ENCODE measurements around the gene ISL2.
"Not testable (repeated sequence)": the region's sequence is repeated elsewhere in the genome, so short reads cannot be mapped to it uniquely, and the experiment has no call there.

The ISL2 gene

DNA sequence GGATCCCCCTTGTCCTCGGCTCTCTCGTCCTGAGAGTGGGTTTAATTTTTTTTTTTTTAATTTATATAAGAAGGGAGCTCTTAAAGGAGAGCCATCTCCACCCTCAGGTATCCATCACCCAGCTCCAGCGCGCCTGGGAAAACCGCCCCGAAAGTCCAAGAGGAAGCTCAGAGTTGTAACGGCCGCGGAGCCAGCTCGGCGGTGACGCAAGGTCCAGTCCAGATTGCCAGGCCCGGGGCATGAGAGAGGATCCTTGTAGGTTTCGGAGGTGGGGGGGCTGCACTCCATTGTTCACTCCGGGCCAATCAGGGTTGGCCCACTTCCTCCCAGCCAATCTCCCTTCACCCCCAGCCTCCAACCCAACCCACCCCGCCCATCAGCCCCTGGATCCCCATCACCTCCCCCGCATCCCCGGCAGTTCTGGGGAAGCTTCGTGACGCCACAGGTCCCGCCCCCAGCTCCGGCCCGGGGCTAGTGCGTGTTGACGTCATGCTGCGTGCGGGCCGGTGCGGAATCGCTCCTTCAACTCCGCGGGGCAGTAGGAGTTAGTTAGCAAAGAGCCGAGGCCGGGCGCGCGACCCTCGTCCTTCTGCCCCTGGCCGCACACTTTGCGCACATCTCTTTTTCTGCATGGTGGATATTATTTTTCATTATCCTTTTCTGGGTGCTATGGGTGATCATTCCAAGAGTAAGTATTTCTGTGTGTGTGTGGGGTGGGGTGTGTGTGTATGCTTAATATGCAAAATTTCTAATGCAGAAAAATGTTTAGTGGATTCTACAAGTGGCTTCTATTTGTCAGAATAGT, at the start of gene ISL2:
ISL2 (plus strand) TSS at position 520 of the 805 bp plus-strand sequence; CDS start at position 631, 111 bp downstream.
- no peak for FAIRE-seq

- FAIRE-seq, result no peak
Measured at GRCh38 chr15:76289582-76289981, 47.0 kb upstream of the ISL2 start.

DNA sequence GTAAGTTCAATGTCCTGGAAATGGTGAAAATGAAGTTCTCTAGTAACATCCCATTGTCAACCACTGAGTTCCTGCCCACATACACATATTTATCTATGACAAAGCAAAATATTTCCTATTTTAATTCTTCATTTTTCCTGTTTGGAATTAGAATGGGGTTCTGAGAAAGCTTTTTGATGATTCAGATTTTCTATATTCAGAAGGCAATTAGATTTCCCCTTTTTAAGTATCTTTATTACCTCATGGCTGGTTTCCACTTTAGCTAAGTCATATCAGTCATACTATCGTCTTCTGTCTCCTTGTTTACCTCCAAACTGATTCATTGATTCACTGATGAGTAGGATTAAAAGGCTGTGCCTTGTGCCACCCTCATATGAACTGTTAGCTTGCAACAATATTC, 43.2 kb upstream of the ISL2 start:
- FAIRE-seq, result no peak

DNA sequence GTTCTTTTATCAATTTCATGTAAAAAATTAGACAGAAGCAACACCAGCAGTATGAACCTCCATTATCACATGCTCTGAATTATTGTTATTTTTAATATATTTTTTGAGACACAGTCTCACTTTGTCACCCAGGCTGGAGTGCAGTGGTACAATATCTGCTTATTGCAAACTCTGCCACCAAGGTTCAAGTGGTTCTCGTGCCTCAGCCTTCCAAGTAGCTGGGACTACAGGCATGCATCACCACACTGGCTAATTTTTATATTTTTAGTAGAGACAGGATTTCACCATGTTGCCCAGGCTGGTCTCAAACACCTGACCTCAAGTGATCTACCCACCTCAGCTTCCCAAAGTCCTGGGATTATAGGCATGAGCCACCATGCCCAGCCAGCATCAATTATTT, 42.1 kb upstream of the ISL2 start:
- not testable (repeated sequence) for FAIRE-seq

- no peak for FAIRE-seq
Measured at GRCh38 chr15:76296849-76297248, 39.7 kb upstream of the ISL2 start.

GRCh38 chr15:76297951-76298350, 38.6 kb upstream of the ISL2 start:
- FAIRE-seq, result not testable (repeated sequence)

DNA sequence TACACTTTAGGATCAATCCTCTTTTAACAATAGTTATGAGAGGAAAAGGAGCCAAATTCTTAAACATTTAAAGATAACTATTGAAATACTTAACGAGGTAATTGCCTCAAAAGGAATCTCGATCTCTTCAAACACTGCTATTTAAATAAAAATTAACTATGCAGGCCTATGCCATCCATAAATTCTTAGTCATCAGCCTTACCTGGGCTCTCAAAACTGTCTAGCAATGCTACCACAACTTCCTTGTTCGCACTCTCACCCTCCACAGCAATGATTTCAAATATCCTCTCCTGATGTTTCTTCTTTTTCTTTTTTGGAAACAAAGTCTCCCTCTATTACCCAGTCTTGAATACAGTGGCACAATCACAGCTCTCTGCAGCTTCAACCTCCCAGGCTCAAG, 37.6 kb upstream of the ISL2 start:
- FAIRE-seq, result no peak

DNA sequence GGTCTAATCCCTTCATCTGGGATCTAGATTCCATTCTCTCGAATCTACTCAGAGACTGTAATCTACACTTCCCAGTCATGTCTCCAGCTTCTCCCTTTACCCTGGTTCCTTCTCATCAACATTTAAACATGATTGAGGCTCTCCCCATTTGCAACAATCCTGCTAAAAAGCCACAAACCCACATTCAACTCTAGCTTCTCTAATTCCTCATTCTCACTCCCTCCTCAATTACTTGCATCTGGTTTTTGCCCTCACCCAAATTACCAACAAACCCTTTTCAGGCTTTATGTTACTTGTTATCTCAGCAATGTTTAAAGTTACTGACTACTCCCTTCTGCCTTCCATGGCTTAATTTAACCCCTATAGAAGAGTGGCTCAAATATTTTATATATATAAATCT, 36.8 kb upstream of the ISL2 start:
- no peak for FAIRE-seq

DNA sequence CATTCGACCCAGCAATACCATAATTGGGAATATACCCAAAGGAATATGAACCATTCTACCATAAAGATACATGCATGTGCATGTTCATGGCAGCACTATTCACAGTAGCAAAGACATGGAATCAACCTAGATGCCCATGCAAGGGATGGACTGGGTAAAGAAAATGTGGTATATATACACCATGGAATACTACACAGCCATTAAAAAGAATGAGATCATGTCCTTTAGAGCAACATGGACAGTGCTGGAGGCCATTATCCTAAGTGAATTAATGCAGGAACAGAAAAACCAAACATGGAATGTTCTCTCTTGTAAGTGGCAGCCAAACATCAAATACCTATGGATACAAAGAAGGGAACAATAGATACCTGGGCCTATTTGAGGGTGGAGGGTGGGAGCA, 32.7 kb upstream of the ISL2 start:
- FAIRE-seq, result no peak

- no peak for FAIRE-seq
Measured at GRCh38 chr15:76309601-76310330, 26.8 kb upstream of the ISL2 start.

DNA sequence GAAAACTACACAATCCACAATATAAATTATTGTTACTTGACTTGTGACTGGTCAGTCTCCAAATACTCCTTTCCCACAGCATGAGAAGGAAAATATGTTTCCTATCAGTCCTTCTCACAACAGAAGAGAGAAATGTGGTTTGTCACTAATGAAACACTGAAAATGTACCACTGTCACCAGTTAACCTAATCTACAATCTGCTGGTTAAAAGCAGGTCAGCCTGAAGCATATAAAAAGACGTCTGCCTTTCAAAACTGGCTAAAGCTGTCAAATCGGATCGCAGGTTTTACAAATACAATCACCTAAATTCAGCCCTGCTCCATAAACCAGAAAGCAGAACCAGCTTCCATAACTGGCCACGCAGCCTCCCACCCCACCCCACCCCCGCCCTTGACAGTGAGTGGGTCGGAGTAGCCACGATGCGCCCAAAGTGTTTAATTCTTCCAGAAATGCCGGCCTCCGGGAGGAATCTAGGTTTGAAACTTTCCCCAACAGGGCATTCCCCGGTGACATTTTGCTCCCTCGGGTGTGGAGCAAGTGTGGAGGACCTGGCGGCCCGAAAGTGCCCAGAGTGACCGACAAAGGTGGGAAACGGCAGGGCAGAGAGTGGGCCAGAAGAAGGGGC, 26.0 kb upstream of the ISL2 start:
- FAIRE-seq, result no peak

GRCh38 chr15:76311100-76311953, 25.2 kb upstream of the ISL2 start, which contains the start of gene ETFA:
ETFA (minus strand) TSS chr15:76311469; CDS start chr15:76311388, 81 bp downstream.
- no peak for FAIRE-seq

GRCh38 chr15:76312540-76313174, 23.9 kb upstream of the ISL2 start:
- no peak for FAIRE-seq

GRCh38 chr15:76313175-76313567, 23.4 kb upstream of the ISL2 start:
- FAIRE-seq, result not testable (repeated sequence)

DNA sequence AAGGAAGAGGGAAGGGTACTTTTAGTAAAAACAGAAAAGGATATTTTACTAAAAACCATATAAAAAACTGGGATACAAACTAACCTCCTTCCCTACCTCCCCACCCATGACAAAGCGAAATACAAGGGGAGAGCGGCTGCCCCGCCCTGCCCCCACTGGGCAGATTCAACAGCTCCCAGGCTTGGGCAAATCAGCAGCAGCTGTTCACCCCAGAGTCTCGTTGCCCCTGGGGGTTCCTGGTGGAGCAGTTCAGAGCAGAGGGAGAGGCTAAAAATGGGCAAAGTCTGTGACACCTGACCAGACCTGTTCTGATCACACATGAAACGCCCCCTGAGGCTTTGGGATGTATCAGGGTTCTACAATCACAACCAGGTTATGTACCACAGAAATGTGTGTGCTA, 22.8 kb upstream of the ISL2 start:
- no peak for FAIRE-seq

- no peak for FAIRE-seq
Measured at GRCh38 chr15:76320012-76320411, 16.6 kb upstream of the ISL2 start.

- FAIRE-seq, result no peak
Measured at GRCh38 chr15:76321171-76321570, 15.4 kb upstream of the ISL2 start.

- FAIRE-seq, result no peak
Measured at GRCh38 chr15:76321602-76322001, 15.0 kb upstream of the ISL2 start.

DNA sequence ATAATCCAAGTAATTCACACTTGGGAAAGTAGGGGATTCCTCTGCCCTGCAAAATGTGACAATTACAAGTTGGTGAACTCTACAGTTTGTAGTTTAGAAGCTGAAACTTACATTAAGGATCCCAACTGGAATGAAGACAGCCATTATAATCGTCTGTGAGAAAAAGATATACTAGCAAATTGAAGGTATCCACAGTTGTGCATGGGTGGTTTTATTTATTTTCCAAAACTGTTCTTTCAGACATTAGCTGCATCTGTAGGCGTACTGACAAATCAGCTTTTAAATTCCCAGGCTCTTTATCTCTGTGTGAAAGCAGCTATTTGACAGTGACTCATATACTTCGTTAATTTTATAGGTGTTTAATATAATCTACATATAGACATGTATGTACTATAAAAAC, 12.5 kb upstream of the ISL2 start:
- FAIRE-seq, result no peak

GRCh38 chr15:76325704-76326103, 10.9 kb upstream of the ISL2 start:
- no peak for FAIRE-seq

DNA sequence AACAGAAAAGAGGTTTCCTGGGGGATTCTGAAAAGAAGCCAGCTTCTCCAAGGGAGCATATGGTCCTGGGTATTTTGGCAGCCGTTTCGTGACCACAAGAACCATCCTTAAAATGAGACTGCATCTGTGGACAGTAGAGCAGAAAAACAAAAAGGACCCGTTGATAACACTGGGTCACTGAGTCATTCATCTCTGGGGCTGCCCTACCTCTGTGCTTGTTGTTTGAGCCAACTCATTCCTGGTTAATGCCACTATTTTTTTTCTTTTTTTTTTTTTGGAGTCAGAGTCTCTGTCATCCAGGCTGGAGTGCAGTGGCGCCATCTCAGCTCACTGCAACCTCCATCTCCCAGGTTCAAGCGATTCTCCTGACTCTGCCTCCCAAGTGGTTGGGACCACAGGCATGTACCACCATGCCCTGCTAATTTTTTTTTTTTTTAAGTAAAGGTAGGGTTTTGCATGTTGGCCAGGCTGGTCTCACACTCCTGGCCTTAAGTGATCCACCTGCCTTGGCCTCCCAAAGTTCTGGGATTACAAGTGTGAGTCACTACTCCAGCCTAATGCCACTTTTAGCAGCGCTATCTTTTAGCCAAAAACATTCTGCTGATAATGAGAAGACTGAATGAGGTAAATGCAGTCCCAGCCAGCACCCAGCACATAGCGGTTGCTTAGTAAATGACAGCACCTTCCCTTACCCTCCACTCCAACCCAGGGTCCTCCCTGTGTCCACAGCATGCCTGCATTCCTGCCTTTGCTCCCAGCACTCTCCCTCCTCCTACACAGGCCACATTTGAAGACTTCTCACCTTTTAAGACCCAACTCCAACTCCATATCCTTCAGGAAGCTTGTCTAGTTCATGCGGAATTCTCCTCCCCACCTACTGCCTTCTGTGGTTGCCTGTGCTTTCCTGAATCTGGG, 9.1 kb upstream of the ISL2 start:
- FAIRE-seq, result no peak
